GM06990 (cell line): ENCODE data around the gene SLC2A5.
"Not testable (repeated sequence)": the region's sequence is repeated elsewhere in the genome, so short reads cannot be mapped to it uniquely, and the experiment has no call there.

Source experiments
- DNase-seq: peaks from one replicate; pipeline ENCODE4 v3.0.0-alpha.2; 2011; ENCODE audit not compliant: insufficient read length; ENCODE audit errors: extremely low read depth
- H3K27me3 ChIP-seq: replicated peaks from 2 replicates; pipeline ENCODE4 v1.6.0; 2011; ENCODE audit warnings: low read length; ENCODE audit not compliant: control insufficient read depth, insufficient read depth
- H3K36me3 ChIP-seq: 2 replicates; pipeline ENCODE4 v1.5.1; 2011; ENCODE audit warnings: low read length; ENCODE audit not compliant: control insufficient read depth, insufficient read depth
- H3K4me3 ChIP-seq: replicated peaks from 2 replicates; pipeline ENCODE4 v1.5.1; 2011; ENCODE audit warnings: low read depth, mild to moderate bottlenecking, control low read depth, low read length
- TF ChIP-seq, protein P1 (sequence below): IDR thresholded peaks from 2 replicates; pipeline ENCODE4 v1.5.1; 2011; ENCODE audit warnings: low read length, control low read depth, mild to moderate bottlenecking, inconsistent platforms; ENCODE audit not compliant: insufficient read depth, poor library complexity, severe bottlenecking

Gene SLC2A5

DNA sequence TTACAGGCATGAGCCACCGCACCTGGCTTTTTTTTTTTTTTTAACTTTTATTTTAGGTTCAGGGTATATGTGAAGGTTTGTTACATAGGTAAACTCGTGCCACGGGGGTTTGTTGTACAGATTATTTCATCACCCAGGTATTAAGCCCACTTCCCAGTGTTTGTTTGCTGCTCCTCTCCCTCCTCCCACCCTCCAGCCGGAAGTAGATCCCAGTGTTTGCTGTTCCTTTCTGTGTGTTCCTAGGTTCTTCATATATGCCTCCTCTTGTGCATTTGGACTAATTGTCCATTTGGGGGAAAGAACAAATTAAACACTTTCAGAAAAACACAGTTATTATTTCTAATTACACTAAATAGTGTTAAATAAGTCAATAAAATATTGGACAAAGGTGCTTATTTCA is 42.1 kb downstream of the SLC2A5 start:
- Histone ChIP-seq H3K27me3 (no peaks in the 10 kb centered on the region), H3K4me3 (no peak overlapping the region), H3K36me3 (no peaks in the 10 kb centered on the region)
- TF ChIP-seq, protein P1, sequence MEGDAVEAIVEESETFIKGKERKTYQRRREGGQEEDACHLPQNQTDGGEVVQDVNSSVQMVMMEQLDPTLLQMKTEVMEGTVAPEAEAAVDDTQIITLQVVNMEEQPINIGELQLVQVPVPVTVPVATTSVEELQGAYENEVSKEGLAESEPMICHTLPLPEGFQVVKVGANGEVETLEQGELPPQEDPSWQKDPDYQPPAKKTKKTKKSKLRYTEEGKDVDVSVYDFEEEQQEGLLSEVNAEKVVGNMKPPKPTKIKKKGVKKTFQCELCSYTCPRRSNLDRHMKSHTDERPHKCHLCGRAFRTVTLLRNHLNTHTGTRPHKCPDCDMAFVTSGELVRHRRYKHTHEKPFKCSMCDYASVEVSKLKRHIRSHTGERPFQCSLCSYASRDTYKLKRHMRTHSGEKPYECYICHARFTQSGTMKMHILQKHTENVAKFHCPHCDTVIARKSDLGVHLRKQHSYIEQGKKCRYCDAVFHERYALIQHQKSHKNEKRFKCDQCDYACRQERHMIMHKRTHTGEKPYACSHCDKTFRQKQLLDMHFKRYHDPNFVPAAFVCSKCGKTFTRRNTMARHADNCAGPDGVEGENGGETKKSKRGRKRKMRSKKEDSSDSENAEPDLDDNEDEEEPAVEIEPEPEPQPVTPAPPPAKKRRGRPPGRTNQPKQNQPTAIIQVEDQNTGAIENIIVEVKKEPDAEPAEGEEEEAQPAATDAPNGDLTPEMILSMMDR = no peak
- DNase-seq = no peak

DNA sequence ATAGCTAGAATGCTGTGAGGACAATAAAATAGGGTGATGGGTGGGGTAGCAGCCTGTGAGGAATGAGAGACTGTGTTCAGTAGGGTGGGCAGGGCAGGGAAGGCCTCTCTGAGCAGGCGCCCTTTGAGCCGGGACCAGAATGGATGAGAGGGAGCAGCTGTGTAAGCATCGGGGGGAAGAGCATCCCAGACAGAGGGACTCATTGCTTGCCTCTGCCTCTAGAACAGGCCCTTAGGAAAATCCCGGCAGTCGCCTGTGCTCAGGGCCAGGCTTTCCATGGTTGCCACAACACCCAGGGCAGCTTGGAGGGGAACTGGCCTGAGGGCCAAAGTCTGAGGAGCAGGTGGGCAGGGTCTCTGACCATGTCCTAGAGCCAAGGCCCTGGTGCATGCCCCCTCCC is 44.0 kb downstream of the SLC2A5 start:
- H3K36me3 ChIP-seq = no peaks in the 10 kb centered on the region
- no peak overlapping the region for H3K4me3 ChIP-seq
- no peak for DNase-seq
- H3K27me3 ChIP-seq = no peaks in the 10 kb centered on the region
- TF ChIP-seq, protein P1 = no peak

DNA sequence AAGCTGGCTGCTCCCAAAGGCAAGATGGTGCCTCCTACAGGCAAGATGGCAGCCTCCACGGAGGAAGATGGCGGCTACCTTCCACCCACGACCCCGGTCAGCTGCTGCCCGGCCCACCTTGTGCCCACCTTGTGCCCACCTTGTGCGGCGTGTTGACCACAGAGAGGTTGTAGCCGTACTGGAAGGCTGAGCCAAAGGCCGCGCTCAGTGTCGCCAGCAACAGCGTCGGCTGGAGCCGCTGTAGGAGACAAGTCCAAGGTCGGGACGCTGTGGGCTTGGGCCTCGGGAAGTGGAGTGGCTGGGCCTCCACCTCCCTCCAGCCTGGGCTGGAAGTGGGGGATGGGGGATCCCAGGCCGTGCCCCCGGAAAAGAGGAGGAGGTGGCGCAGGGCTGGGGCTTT is 44.6 kb downstream of the SLC2A5 start:
- no peaks in the 10 kb centered on the region for H3K36me3 ChIP-seq
- TF ChIP-seq, protein P1 = no peak
- no peak overlapping the region for H3K4me3 ChIP-seq
- no peak for DNase-seq
- no peaks in the 10 kb centered on the region for H3K27me3 ChIP-seq

DNA sequence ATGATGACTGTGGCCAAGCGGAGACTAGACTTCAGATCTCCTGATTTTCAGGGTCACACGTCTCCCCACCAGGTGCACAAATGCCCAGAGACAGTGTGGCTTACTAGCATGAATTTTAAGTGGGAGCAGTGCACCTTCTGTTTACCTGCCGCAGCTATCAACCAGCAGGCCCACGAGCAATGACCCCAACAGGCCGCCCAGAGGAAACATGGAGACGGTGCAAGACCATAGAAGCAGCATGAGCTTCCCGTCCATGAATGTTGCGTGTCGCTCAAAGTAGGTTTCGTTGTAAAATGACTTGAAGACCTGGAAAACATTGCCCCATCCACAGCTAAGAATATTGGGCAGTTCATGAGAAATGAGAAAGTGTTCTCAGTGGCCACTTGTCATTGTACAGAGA is 46.7 kb downstream of the SLC2A5 start:
- H3K4me3 ChIP-seq = no peak overlapping the region
- TF ChIP-seq, protein P1 = no peak
- no peak for DNase-seq

DNA sequence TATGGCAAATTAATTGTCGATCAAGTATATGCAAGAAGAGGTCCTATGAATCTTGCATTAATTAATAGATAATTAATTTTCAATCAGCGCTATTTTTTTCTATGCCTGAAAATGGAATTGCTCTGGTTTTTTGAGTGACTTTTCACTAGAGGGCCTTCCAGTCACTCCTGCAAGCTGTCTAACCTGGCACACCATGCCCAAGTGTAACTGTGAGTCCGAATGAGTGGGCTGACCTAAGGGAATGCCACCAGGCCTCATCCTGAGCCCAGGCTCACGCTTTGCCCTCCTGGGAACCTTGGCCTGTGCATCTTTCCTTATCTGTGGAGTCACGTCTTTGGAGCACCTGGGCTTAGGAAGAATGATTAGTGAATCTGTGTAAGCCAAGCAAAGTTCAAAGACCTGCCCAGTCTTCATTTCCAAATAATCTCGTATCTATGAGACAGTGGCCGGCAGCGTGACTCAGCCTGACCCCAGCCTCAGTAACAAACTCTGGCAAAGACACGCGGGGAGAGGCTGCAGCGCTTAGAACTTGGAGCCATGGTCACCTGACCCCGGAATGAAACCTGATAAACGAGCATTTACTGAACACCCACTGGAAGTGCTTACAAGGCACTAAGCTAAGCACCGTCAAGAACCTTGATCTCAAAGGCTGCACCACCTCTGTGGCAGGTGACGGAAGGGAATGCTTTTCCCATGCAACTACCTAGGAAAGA is 47.3 kb downstream of the SLC2A5 start:
- DNase-seq, H3K27me3 ChIP-seq, H3K36me3 ChIP-seq, H3K4me3 ChIP-seq: not testable (repeated sequence)

More for the DNA sequence above, 46.7 kb downstream of the SLC2A5 start:
- Histone ChIP-seq H3K27me3 (no peaks in the 10 kb centered on the region), H3K36me3 (no peaks in the 10 kb centered on the region)

DNA sequence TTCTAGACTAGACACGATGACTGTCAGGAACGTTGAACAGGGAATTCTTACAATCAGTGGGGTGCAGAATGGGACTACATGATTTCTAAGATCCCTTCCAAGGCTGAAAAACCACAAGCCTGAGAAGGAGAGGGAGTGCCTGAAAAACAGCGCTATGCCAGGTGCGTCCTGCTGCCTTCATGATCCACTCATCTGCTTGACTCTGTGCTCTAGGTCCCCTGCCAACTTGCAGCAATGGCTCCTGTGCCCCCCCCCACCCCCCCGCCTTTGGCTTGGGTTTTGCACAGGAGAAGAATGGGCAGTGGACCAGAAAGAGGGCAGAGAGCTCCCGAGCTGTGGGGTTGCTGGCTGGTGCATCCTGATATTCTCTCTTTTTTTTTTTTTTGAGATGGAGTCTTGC is 49.1 kb downstream of the SLC2A5 start:
- H3K36me3 ChIP-seq = no peaks in the 10 kb centered on the region
- H3K27me3 ChIP-seq = no peaks in the 10 kb centered on the region
- no peak for DNase-seq
- TF ChIP-seq, protein P1 = no peak
- no peak overlapping the region for H3K4me3 ChIP-seq
